H9 (cell line): ENCODE data around the gene CDH26. TPM values are rescaled to one million over a fixed set of nuclear protein-coding genes. Genes with fewer than 3 reads are reported as not detected.

Experiments used
- DNase-seq: peaks from one replicate; pipeline ENCODE4 v3.0.0-alpha.2; 2017
- H2AFZ ChIP-seq: one replicate; pipeline ENCODE4 v1.6.1; 2013; ENCODE audit warnings: mild to moderate bottlenecking, low read length, control low read depth, moderate library complexity
- H2AK5ac ChIP-seq: 2 replicates; pipeline ENCODE4 v1.6.1; 2013; ENCODE audit warnings: low read length, control low read depth, mixed read lengths; ENCODE audit not compliant: insufficient read length
- H2BK120ac ChIP-seq: one replicate; pipeline ENCODE4 v1.6.1; 2013; ENCODE audit warnings: low read depth, mild to moderate bottlenecking, low read length, control low read depth, inconsistent platforms; ENCODE audit not compliant: poor library complexity, severe bottlenecking
- H2BK12ac ChIP-seq: 2 replicates; pipeline ENCODE4 v1.6.1; 2013; ENCODE audit warnings: low read length, control low read depth, mixed read lengths, low read depth; ENCODE audit not compliant: insufficient read length
- H2BK15ac ChIP-seq: 2 replicates; pipeline ENCODE4 v1.6.1; 2013; ENCODE audit warnings: low read depth, low read length, control low read depth
- H2BK20ac ChIP-seq: one replicate; pipeline ENCODE4 v1.6.1; 2013; ENCODE audit warnings: low read depth, mild to moderate bottlenecking, low read length, control low read depth, inconsistent platforms; ENCODE audit not compliant: poor library complexity, severe bottlenecking
- H2BK5ac ChIP-seq: 2 replicates; pipeline ENCODE4 v1.6.1; 2013; ENCODE audit warnings: low read length, control low read depth, mixed read lengths; ENCODE audit not compliant: insufficient read length
- H3K14ac ChIP-seq: 2 replicates; pipeline ENCODE4 v1.6.1; 2013; ENCODE audit warnings: low read length, control low read depth; ENCODE audit not compliant: insufficient read depth
- H3K18ac ChIP-seq: 2 replicates; pipeline ENCODE4 v1.6.1; 2013; ENCODE audit warnings: low read depth, mild to moderate bottlenecking, mixed read lengths, low read length, control low read depth; ENCODE audit not compliant: insufficient read length
- H3K23ac ChIP-seq: 2 replicates; pipeline ENCODE4 v1.6.1; 2013; ENCODE audit warnings: low read length, control low read depth, mixed read lengths, low read depth; ENCODE audit not compliant: insufficient read length
- H3K23me2 ChIP-seq: 2 replicates; pipeline ENCODE4 v1.6.1; 2013; ENCODE audit warnings: low read depth, mild to moderate bottlenecking, mixed read lengths, low read length, control low read depth; ENCODE audit not compliant: insufficient read length, poor library complexity, severe bottlenecking
- H3K27ac ChIP-seq: 2 replicates; pipeline ENCODE4 v1.5.1; 2013; ENCODE audit warnings: low read length, control low read depth, mixed read lengths, low read depth; ENCODE audit not compliant: insufficient read length
- H3K27me3 ChIP-seq: 2 replicates; pipeline ENCODE4 v1.6.1; 2013; ENCODE audit warnings: low read length, control low read depth, inconsistent platforms; ENCODE audit not compliant: insufficient read depth
- H3K4ac ChIP-seq: 2 replicates; pipeline ENCODE4 v1.6.1; 2013; ENCODE audit warnings: low read depth, mild to moderate bottlenecking, control low read depth, inconsistent platforms, low read length, moderate library complexity
- H3K4me1 ChIP-seq: 2 replicates; pipeline ENCODE4 v1.6.1; 2013; ENCODE audit warnings: low read length, control low read depth, inconsistent platforms; ENCODE audit not compliant: insufficient read depth
- H3K4me2 ChIP-seq: 2 replicates; pipeline ENCODE4 v1.6.1; 2013; ENCODE audit warnings: low read length, control low read depth, mixed read lengths; ENCODE audit not compliant: insufficient read length, insufficient read depth
- H3K56ac ChIP-seq: 2 replicates; pipeline ENCODE4 v1.6.1; 2013; ENCODE audit warnings: low read depth, mild to moderate bottlenecking, mixed read lengths, low read length, control low read depth; ENCODE audit not compliant: insufficient read length
- H3K79me1 ChIP-seq: 2 replicates; pipeline ENCODE4 v1.6.1; 2013; ENCODE audit warnings: low read depth, mild to moderate bottlenecking, moderate library complexity, low read length, control low read depth, inconsistent platforms; ENCODE audit not compliant: insufficient read depth, poor library complexity, severe bottlenecking
- H3K79me2 ChIP-seq: 2 replicates; pipeline ENCODE4 v1.6.1; 2013; ENCODE audit warnings: low read length, control low read depth, inconsistent platforms; ENCODE audit not compliant: insufficient read depth
- H3K9ac ChIP-seq: 2 replicates; pipeline ENCODE4 v1.6.1; 2013; ENCODE audit warnings: low read length, control low read depth, mixed read lengths; ENCODE audit not compliant: insufficient read length; ENCODE audit errors: extremely low read depth
- H3K9me3 ChIP-seq: one replicate; pipeline ENCODE4 v1.6.1; 2013; ENCODE audit warnings: low read depth, low read length, inconsistent platforms; ENCODE audit not compliant: control insufficient read depth
- H3T11ph ChIP-seq: one replicate; pipeline ENCODE4 v1.6.1; 2013; ENCODE audit warnings: mild to moderate bottlenecking, low read length, control low read depth, inconsistent platforms
- H4K20me1 ChIP-seq: one replicate; pipeline ENCODE4 v1.6.1; 2013; ENCODE audit not compliant: control insufficient read depth, insufficient read length, insufficient read depth
- H4K5ac ChIP-seq: 2 replicates; pipeline ENCODE4 v1.6.1; 2013; ENCODE audit warnings: low read depth, mild to moderate bottlenecking, mixed read lengths, low read length, control low read depth; ENCODE audit not compliant: insufficient read length
- H4K8ac ChIP-seq: replicated peaks from 2 replicates; pipeline ENCODE4 v1.6.1; 2013; ENCODE audit warnings: low read length, control low read depth, mixed read lengths, low read depth; ENCODE audit not compliant: insufficient read length
- H4K91ac ChIP-seq: 2 replicates; pipeline ENCODE4 v1.6.1; 2013; ENCODE audit warnings: low read depth, mild to moderate bottlenecking, moderate library complexity, mixed read lengths, low read length, control low read depth; ENCODE audit not compliant: insufficient read length
- H3K27ac Mint-ChIP-seq, 3 experiments: 2 replicates in 2 of 3; 3 replicates in 1 of 3; pipeline ENCODE4 v1.8.0; 2020 to 2021; ENCODE audit warnings: mixed read lengths in 3 of 3, mild to moderate bottlenecking in 1 of 3, moderate library complexity in 1 of 3
- H3K27me3 Mint-ChIP-seq: 2 replicates; pipeline ENCODE4 v1.8.0; 2021; ENCODE audit warnings: low read depth, mild to moderate bottlenecking, moderate library complexity, mixed read lengths
- H3K36me3 Mint-ChIP-seq, 3 experiments: 2 replicates in 2 of 3; 3 replicates in 1 of 3; pipeline ENCODE4 v1.8.0; 2020 to 2021; ENCODE audit warnings: low read depth in 3 of 3, mixed read lengths in 3 of 3; ENCODE audit not compliant: insufficient read depth in 1 of 3
- H3K4me1 Mint-ChIP-seq, 2 experiments: 2 replicates each; pipeline ENCODE4 v1.8.0; 2020; ENCODE audit warnings: mixed read lengths in 2 of 2
- H3K4me3 Mint-ChIP-seq, 2 experiments: 2 replicates in 1 of 2; 3 replicates in 1 of 2; pipeline ENCODE4 v1.8.0; 2020 to 2021; ENCODE audit warnings: mild to moderate bottlenecking in 2 of 2, mixed read lengths in 2 of 2, moderate library complexity in 1 of 2
- H3K9me3 Mint-ChIP-seq, 2 experiments: 2 replicates in 1 of 2; 3 replicates in 1 of 2; pipeline ENCODE4 v1.8.0; 2020; ENCODE audit warnings: mild to moderate bottlenecking in 2 of 2, mixed read lengths in 2 of 2, moderate library complexity in 1 of 2
- WGBS: extraction: QIAGEN DNeasy Blood & Tissue Kit; methylation state at CpG from one replicate; pipeline ENCODE4 v1.1.7; 2013; ENCODE audit warnings: missing lambda C conversion rate, low lambda C conversion rate, mixed read lengths; ENCODE audit not compliant: insufficient read length; ENCODE audit errors: extremely low coverage; 5-methylcytosine and 5-hydroxymethylcytosine counted together
- total RNA-seq: library from RNA; stranded (reverse); gene quantifications from 2 replicates; pipeline ENCODE4 v1.2.1, GENCODE V29; 2021
- TF ChIP-seq, protein P1 (sequence below): fragments of 200-600 bp; sonication (generic); conservative IDR thresholded peaks from 3 replicates; pipeline ENCODE4 v1.8.0; 2021; ENCODE audit warnings: antibody characterized with exemption, mild to moderate bottlenecking

Gene CDH26
- total RNA-seq, 1 experiment from 2014 or later, result 0.79 TPM

DNA sequence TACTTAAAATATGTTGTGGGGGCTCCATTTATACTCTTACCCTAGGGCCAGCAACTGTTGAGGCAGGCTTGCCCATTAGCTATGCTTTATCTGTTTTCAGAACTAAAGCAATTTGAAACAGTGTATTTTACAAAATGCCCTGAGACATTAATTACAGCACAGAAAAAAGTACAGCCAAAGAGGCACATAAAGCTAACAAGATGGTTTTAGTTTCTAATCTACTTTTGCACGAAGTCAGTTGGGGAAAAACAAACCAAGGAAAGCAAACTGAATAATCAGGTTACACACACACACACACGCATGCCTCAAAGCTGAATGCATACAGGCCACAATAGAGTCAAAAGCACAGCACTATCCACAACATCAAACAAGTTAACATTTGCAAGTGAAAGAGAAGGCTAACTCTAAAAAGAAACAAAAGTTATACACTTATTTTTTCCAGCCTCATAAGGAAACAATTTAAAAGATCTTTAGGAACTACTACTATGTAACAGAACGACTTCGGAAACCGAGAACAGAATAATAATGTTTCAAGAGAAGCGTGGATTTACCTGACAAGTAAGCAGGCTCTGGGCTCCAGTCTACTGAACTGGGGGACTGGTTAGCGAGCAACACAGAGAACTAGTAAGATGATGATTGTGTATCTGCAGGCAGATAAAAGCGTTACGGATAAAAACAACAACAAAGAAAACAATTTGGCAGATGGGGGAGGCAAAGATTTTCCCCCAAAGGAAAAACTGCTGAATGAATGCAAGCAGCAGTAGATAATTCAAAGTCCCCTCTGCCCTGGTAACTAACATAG is 26.5 kb upstream of the CDH26 start:
- no peak overlapping the region for H3K4ac ChIP-seq
- H2BK20ac ChIP-seq, result no peak overlapping the region
- no peak overlapping the region for H3K23ac ChIP-seq
- H3K27me3 Mint-ChIP-seq, result peaks cover 35% of the 10 kb centered on the region
- H3K4me1 Mint-ChIP-seq, result peaks cover 6 to 19% of the 10 kb centered on the region in 2 experiments
- peaks cover 2% of the 10 kb centered on the region; the same call in 1 of the 2 replicates for H3K27me3 ChIP-seq
- H3T11ph ChIP-seq, result no peak overlapping the region
- H3K56ac ChIP-seq, result no peak overlapping the region
- no peaks in the 10 kb centered on the region for H3K79me1 ChIP-seq
- H4K91ac ChIP-seq, result no peak overlapping the region
- no peaks in the 10 kb centered on the region; a peak in 1 of 5 replicates for H3K9me3 Mint-ChIP-seq
- WGBS, result no CpG with 5 or more reads among the region's 9 CpGs
- no peaks in the 10 kb centered on the region for H3K79me2 ChIP-seq
- no peak overlapping the region for H3K14ac ChIP-seq
- H4K20me1 ChIP-seq, result no peaks in the 10 kb centered on the region
- no peaks in the 10 kb centered on the region for H3K36me3 Mint-ChIP-seq
- H2BK12ac ChIP-seq, result no peak overlapping the region
- H2AK5ac ChIP-seq, result no peak overlapping the region
- no peaks in the 10 kb centered on the region for H3K4me1 ChIP-seq
- no peak overlapping the region for H2BK5ac ChIP-seq
- H2AFZ ChIP-seq, result no peak overlapping the region
- H4K8ac ChIP-seq, result no peak overlapping the region
- H2BK120ac ChIP-seq, result no peak overlapping the region
- H3K18ac ChIP-seq, result no peak overlapping the region
- H3K27ac Mint-ChIP-seq, result no peak overlapping the region; a peak in 1 of 7 replicates
- TF ChIP-seq, protein P1, sequence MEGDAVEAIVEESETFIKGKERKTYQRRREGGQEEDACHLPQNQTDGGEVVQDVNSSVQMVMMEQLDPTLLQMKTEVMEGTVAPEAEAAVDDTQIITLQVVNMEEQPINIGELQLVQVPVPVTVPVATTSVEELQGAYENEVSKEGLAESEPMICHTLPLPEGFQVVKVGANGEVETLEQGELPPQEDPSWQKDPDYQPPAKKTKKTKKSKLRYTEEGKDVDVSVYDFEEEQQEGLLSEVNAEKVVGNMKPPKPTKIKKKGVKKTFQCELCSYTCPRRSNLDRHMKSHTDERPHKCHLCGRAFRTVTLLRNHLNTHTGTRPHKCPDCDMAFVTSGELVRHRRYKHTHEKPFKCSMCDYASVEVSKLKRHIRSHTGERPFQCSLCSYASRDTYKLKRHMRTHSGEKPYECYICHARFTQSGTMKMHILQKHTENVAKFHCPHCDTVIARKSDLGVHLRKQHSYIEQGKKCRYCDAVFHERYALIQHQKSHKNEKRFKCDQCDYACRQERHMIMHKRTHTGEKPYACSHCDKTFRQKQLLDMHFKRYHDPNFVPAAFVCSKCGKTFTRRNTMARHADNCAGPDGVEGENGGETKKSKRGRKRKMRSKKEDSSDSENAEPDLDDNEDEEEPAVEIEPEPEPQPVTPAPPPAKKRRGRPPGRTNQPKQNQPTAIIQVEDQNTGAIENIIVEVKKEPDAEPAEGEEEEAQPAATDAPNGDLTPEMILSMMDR, result no peak
- peaks cover 5% of the 10 kb centered on the region for H3K23me2 ChIP-seq
- H3K27ac ChIP-seq, result no peak overlapping the region
- no peak overlapping the region for H3K4me3 Mint-ChIP-seq
- no peak overlapping the region for H4K5ac ChIP-seq
- H3K9ac ChIP-seq, result no peak overlapping the region
- no peak overlapping the region for H2BK15ac ChIP-seq
- no peaks in the 10 kb centered on the region for H3K9me3 ChIP-seq
- no peak overlapping the region for H3K4me2 ChIP-seq
- DNase-seq, result no peak
